Posterior cingulate gyrus (tissue), 11 donors: ENCODE results near the gene TBXA2R.
A peak's percentile ranks its signal among the peaks of the same experiment; 100 is the strongest.
"Not testable (repeated sequence)": the region's sequence is repeated elsewhere in the genome, so short reads cannot be mapped to it uniquely, and the experiment has no call there.

Experiments used
- DNase-seq, 10 donors: peaks; one replicate each; pipeline versions ENCODE4 v3.0.0 to v3.0.0-alpha.2; 2020 to 2021; ENCODE audit warnings: mixed read lengths in 3 of 10
- intact Hi-C: fragments of 100-400 bp; cut with DNase I; formaldehyde crosslinking; loops from one replicate; pipeline ENCODE4 v1.15.1; 2023

TBXA2R gene

DNA sequence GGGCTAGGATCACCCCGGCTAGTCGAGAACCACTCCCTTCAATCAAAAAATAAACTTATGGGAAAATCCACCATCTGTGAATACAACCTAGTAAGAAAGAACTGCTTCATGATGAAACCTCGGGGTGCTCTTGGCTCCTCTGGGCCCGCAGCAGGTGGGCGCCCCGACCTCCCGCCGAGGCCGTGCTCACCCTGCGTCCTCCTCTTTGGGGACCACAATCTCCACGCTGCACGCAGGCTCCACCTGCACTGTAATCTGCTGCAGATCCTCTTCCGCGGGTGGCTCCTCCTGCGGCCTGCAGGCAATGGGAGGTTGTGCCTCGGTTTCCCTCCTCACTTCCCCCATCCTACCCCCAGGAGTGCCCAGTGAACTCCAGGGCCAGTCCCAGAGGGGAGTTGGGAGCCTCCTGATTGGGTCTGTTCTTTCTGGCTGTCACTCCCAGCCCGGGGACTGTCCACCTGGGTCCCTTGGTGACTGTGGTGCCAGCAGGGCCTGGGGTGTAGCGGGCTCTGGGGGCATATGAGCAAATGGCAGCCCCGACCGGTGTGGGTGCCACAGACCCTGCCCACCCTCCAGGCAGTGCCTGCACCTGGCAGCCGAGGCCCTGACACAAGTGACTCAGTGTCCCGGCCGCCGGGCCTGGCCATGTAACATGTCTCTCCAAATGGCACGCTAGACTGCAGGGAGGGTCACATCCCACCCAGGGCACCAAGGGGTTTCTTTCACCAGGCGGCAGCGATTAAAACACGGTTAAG is 35.0 kb upstream of the TBXA2R start:
- intact Hi-C loops: no loop called here
- no peak for DNase-seq

- no peak for DNase-seq
- intact Hi-C loops: no loop called here
Measured at GRCh38 chr19:3639479-3639878, 32.8 kb upstream of the TBXA2R start.

GRCh38 chr19:3638208-3639193 is 31.8 kb upstream of the TBXA2R start:
- intact Hi-C loops: no loop called here
- DNase-seq: no peak

DNA sequence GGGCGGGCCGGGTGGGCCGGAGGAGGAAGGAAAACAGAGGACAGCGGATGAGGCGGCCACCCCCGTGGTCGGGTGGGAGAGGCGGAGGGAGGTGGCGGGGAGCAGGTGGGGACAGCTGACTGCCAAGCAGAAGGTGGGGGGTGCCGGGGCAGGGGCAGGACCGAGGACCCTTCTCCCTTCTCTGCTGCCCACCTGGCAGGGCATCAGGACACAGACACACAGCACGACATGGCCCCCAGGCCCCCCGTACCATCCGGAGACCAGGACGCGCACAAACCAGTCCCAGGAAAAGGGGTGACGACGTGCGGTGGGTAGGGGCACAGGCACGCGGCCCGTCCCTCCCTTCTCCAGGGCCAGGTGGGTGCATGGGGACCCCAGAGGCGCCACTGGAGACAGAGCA is 30.9 kb upstream of the TBXA2R start:
- DNase-seq: no peak
- intact Hi-C loops: no loop called here

GRCh38 chr19:3636962-3637361 is 30.3 kb upstream of the TBXA2R start:
- intact Hi-C loops: no loop called here
- no peak for DNase-seq

DNA sequence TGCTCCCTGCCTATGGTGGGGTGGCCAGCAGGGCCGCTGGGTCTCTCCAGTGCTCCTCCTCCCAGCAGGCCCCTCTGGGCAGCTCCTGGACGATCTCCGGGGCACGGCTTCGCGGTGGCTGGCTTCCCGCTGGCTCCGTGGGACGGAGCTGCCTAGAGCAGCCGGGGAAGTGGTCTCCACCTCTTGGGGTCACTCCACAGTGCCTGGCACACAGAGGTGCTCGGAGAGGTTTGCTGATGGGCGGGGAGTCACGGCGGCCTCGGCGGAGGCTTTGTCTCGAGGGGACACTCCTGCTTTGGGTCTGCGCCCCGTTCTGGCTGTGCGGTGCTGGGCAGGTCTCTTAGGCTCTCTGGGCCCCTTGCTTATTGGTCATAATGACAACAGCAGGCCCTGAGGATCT is 29.8 kb upstream of the TBXA2R start:
- DNase-seq: no peak
- intact Hi-C loops: no loop called here

- DNase-seq: no peak
- intact Hi-C loops: no loop called here
Measured at GRCh38 chr19:3634496-3635045, 27.9 kb upstream of the TBXA2R start.

- intact Hi-C loops: no loop called here
- no peak for DNase-seq
Measured at GRCh38 chr19:3633559-3633988, 26.9 kb upstream of the TBXA2R start.

DNA sequence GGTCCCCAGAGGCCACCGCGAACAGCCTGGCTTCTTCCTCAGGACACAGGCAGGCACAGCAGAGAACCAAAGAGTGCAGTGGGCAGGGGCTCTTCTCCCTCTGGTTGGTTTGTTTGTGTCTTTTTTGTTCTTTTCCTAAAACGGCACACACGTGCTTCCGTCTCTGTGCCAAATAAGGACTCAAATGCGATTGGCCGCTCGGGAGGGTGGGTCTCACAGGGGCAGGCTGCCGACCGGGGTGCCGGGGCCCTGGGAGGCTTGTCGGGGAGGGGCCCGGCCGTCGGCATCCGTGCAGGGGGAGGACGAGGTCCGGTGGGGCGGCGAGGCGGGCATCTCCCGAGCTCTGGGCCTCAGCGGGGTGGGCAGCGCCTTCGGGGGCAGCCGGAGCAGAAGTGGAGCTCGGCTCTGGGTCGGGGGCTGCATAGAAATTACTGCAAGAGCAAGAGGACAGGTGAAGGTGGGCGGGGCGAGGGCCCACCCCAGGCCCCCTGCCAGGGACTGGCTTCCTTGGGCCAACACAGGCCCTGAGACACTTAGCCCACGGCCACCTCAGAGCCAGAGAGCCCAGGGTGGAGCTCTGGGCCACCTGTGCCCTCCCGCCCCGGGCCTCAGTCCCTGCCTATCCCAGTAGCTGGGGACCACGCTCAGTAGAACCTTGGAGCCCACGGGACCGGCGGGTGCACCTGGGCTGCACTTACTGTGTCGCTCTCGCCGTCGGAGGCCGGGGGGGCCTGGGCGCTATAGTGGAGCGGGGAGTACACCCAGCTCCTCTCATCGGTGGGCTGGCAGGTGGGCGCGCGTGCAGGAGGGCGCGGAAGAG is 26.3 kb upstream of the TBXA2R start:
- intact Hi-C loops: no loop called here
- peak in 7 of 10 donors; percentile 37 to 90 (median 52) for DNase-seq

GRCh38 chr19:3632098-3632497 is 25.4 kb upstream of the TBXA2R start:
- DNase-seq: no peak
- intact Hi-C loops: no loop called here

GRCh38 chr19:3631053-3631861 is 24.6 kb upstream of the TBXA2R start:
- DNase-seq: no peak
- intact Hi-C loops: no loop called here

DNA sequence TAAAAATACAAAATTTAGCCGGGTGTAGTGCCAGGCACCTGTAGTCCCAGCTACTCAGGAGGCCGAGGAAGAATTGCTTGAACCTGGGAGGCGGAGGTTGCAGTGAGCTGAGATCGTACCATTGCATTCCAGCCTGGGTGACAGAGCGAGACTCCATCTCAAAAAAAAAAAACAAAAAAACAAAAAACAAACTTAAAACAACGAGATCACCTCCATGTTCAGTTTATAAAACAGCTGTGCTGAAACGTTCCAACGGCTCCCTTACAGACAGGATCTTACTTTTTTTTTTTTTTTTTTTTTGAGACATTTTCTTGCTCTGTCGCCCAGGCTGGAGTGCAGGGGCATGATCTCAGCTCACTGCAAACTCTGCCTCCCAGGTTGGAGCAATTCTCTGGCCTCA is 22.1 kb upstream of the TBXA2R start:
- DNase-seq, intact Hi-C loops: not testable (repeated sequence)

- no peak for DNase-seq
- intact Hi-C loops: no loop called here
Measured at GRCh38 chr19:3627351-3627723, 20.7 kb upstream of the TBXA2R start.

GRCh38 chr19:3626473-3627350 is 20.0 kb upstream of the TBXA2R start, which contains the start of gene CACTIN:
Gene CACTIN, minus strand, starts transcription at chr19:3626790. Its CDS starts 28 bp downstream, at chr19:3626762.
- intact Hi-C loops: no loop called here
- peak; percentile 97 to 100 (median 99) for DNase-seq

DNA sequence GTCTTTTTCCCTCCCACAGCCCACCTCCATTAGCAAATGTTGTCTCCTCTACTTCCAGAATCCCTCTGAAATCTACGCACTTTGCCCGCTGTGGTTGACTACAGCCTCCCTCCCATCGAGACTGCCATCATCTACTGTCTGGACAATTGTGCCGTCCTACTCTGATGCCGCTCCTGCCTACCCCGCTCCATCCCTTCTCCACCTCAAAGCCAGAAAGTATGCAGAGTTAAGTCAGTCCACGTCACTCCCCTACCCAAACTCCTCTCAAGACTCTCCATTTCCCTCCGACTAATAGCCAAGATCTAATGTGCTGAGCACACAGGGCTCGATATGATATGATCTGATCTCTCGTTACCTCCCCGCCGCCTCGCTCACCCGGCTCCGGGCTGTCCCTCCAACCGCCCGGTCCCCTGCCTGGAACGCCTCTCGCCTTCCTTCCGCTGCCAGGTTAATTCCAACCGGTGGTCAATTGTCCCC is 19.4 kb upstream of the TBXA2R start:
- DNase-seq: no peak
- intact Hi-C loops: no loop called here

- intact Hi-C loops: no loop called here
- DNase-seq: no peak
Measured at GRCh38 chr19:3623716-3624115, 17.0 kb upstream of the TBXA2R start.

- intact Hi-C loops: no loop called here
- no peak for DNase-seq
Measured at GRCh38 chr19:3622224-3622623, 15.5 kb upstream of the TBXA2R start.

GRCh38 chr19:3621689-3622088 is 15.0 kb upstream of the TBXA2R start:
- intact Hi-C loops: no loop called here
- no peak for DNase-seq
